Activated B cell treated with CpG ODN at 0.5 μM for 24 hours (primary cell): ENCODE data around the gene DNAH3. TPM values are rescaled to one million over a fixed set of nuclear protein-coding genes. Genes with fewer than 3 reads are reported as not detected.
"Not testable (repeated sequence)": the region's sequence is repeated elsewhere in the genome, so short reads cannot be mapped to it uniquely, and the experiment has no call there.

Experiments
- ATAC-seq: fragments of 200-7000 bp; cut with Tn5 transposase; one replicate; pipeline ENCODE4 v1.10.0; 2021; ENCODE audit warnings: low read depth, mild to moderate bottlenecking, moderate library complexity
- CTCF ChIA-PET: fragments of 350-600 bp; sonication (Branson Sonifier 250); formaldehyde crosslinking; loops from one replicate; lab custom pipeline; 2021; ENCODE audit warnings: antibody characterized with exemption; lab: Charles Lee
- POLR2A ChIA-PET: fragments of 350-600 bp; sonication (Branson Sonifier 250); formaldehyde crosslinking; loops from one replicate; lab custom pipeline; 2021; ENCODE audit warnings: antibody characterized with exemption; lab: Charles Lee
- DNase-seq: peaks from one replicate; pipeline ENCODE4 v3.0.0; 2022
- H3K27ac Mint-ChIP-seq: one replicate; pipeline ENCODE4 v1.8.0; 2020; ENCODE audit warnings: mixed read lengths
- H3K27me3 Mint-ChIP-seq: one replicate; pipeline ENCODE4 v1.8.0; 2021; ENCODE audit warnings: mixed read lengths
- H3K36me3 Mint-ChIP-seq: one replicate; pipeline ENCODE4 v1.8.0; 2021; ENCODE audit warnings: low read depth, mixed read lengths
- H3K4me1 Mint-ChIP-seq: one replicate; pipeline ENCODE4 v1.8.0; 2021; ENCODE audit warnings: mixed read lengths
- H3K4me3 Mint-ChIP-seq: one replicate; pipeline ENCODE4 v1.8.0; 2020; ENCODE audit warnings: mild to moderate bottlenecking, mixed read lengths
- H3K9me3 Mint-ChIP-seq: one replicate; pipeline ENCODE4 v1.8.0; 2020; ENCODE audit warnings: mixed read lengths
- CTCF ChIP-seq: fragments of 200-600 bp; IDR thresholded peaks from one replicate; pipeline ENCODE4 v1.8.0; 2022; ENCODE audit warnings: antibody characterized with exemption, mild to moderate bottlenecking
- intact Hi-C: fragments of 100-400 bp; cut with micrococcal nuclease; formaldehyde crosslinking; loops from one replicate; pipeline ENCODE4 v1.15.1; 2024
- total RNA-seq: library from RNA; stranded (reverse); gene quantifications from 2 replicates; pipeline ENCODE4 v1.2.3, GENCODE V29; 2022

Gene DNAH3
- total RNA-seq, 1 donor from 2014 or later: not detected

- Mint-ChIP-seq H3K9me3 (no peaks in the 10 kb centered on the region), H3K4me3 (peak within 1 kb of the TSS; percentile 92), H3K27me3 (no peaks in the 10 kb centered on the region), H3K27ac (peak within 1 kb of the TSS; percentile 79), H3K4me1 (peaks cover 20% of the 10 kb centered on the region), H3K36me3 (peaks cover 21% of the 10 kb centered on the region)
- TF ChIP-seq CTCF: no peak
- ChIA-PET CTCF (interaction anchor here (1.1 to 2.0 kb wide), 4 partner anchors 29 to 142 kb away, joined by 3 to 6 read pairs (median 4); no protein-coding TSS in a partner anchor), POLR2A (interaction anchor here (0.5 to 1.6 kb wide), 5 partner anchors 28 to 1625 kb away, joined by 3 to 9 read pairs (median 4); no protein-coding TSS in a partner anchor)
- DNase-seq: peak; percentile 81
- intact Hi-C loops: loop anchor here (1.0 kb wide), 2 partner anchors 30 to 396 kb away; no protein-coding TSS in a partner anchor
- peak; percentile 93 for ATAC-seq
These were observed 7.8 kb upstream of the DNAH3 start, which contains the start of gene LDAF1 for GRCh38 chr16:21158208-21159110. TSS of gene LDAF1 (plus strand) at chr16:21158674. CDS start at chr16:21161183, 2,509 bp downstream.

GRCh38 chr16:21157632-21158031 is 7.0 kb upstream of the DNAH3 start:
- DNase-seq (no peak), ATAC-seq (no peak)
- H3K36me3 Mint-ChIP-seq: peaks cover 13% of the 10 kb centered on the region
- H3K27ac Mint-ChIP-seq: no peak overlapping the region
- no peaks in the 10 kb centered on the region for H3K9me3 Mint-ChIP-seq
- H3K4me1 Mint-ChIP-seq: peaks cover 20% of the 10 kb centered on the region
- H3K4me3 Mint-ChIP-seq: peak overlapping the region; percentile 92
- ChIA-PET CTCF (interaction anchor here (0.5 to 2.0 kb wide), 7 partner anchors 25 to 1217 kb away, joined by 3 to 6 read pairs (median 4); partner anchors contain the start of gene CRYM), POLR2A (interaction anchor here (0.6 kb wide), 1 partner anchor 30 kb away, joined by 5 read pairs; no protein-coding TSS in a partner anchor)
- intact Hi-C loops: no loop called here
- H3K27me3 Mint-ChIP-seq: no peaks in the 10 kb centered on the region
- no peak for TF ChIP-seq CTCF

GRCh38 chr16:21156767-21157467 is 6.3 kb upstream of the DNAH3 start:
- Mint-ChIP-seq H3K36me3 (peaks cover 11% of the 10 kb centered on the region), H3K9me3 (no peaks in the 10 kb centered on the region), H3K4me3 (peak overlapping the region; percentile 24), H3K27ac (no peak overlapping the region), H3K27me3 (no peaks in the 10 kb centered on the region), H3K4me1 (peaks cover 20% of the 10 kb centered on the region)
- DNase-seq: no peak
- no peak for TF ChIP-seq CTCF
- ChIA-PET POLR2A (no interaction called here), CTCF (interaction anchor here (0.6 to 2.0 kb wide), 7 partner anchors 25 to 1218 kb away, joined by 3 to 6 read pairs (median 4); partner anchors contain the start of gene CRYM)
- intact Hi-C loops: no loop called here
- no peak for ATAC-seq

GRCh38 chr16:21156011-21156410 is 5.4 kb upstream of the DNAH3 start:
- POLR2A ChIA-PET, H3K27ac Mint-ChIP-seq, H3K27me3 Mint-ChIP-seq, H3K4me3 Mint-ChIP-seq, intact Hi-C loops, DNase-seq, H3K9me3 Mint-ChIP-seq, CTCF ChIA-PET, H3K36me3 Mint-ChIP-seq, ATAC-seq: not testable (repeated sequence)
- peaks cover 20% of the 10 kb centered on the region for H3K4me1 Mint-ChIP-seq

GRCh38 chr16:21153124-21153729 is 2.6 kb upstream of the DNAH3 start:
- H3K4me1 Mint-ChIP-seq: peaks cover 11% of the 10 kb centered on the region
- ATAC-seq, H3K27ac Mint-ChIP-seq, H3K4me3 Mint-ChIP-seq, CTCF ChIA-PET, H3K36me3 Mint-ChIP-seq, POLR2A ChIA-PET, DNase-seq, H3K9me3 Mint-ChIP-seq: not testable (repeated sequence)
- intact Hi-C loops: loop anchor here (2.0 kb wide), 1 partner anchor 14 kb away; no protein-coding TSS in a partner anchor
- H3K27me3 Mint-ChIP-seq: peaks cover 21% of the 10 kb centered on the region

GRCh38 chr16:21152160-21153030 is 1.7 kb upstream of the DNAH3 start:
- peaks cover 24% of the 10 kb centered on the region for H3K27me3 Mint-ChIP-seq
- not testable (repeated sequence) for DNase-seq

More at GRCh38 chr16:21152160-21153030, 1.7 kb upstream of the DNAH3 start:
- H3K4me1 Mint-ChIP-seq, H3K27ac Mint-ChIP-seq, H3K36me3 Mint-ChIP-seq, CTCF ChIA-PET, H3K9me3 Mint-ChIP-seq, ATAC-seq, H3K4me3 Mint-ChIP-seq: not testable (repeated sequence)
- POLR2A ChIA-PET: interaction anchor here (0.5 kb wide), 1 partner anchor 277 kb away, joined by 6 read pairs; no protein-coding TSS in a partner anchor
- intact Hi-C loops: loop anchor here (2.0 kb wide), 1 partner anchor 14 kb away; no protein-coding TSS in a partner anchor
